Astrocyte of the cerebellum (primary cell): Measurements from ENCODE around the gene CHPF2.
A peak's percentile ranks its signal among the peaks of the same experiment; 100 is the strongest.

ENCODE experiments used
- DNase-seq: peaks from one replicate; pipeline ENCODE4 v3.0.0-alpha.2; 2011; ENCODE audit warnings: low read depth
- H3K4me3 ChIP-seq: 2 replicates; pipeline ENCODE4 v1.5.1; 2011; ENCODE audit warnings: mild to moderate bottlenecking, low read depth, low read length, moderate library complexity
- in situ Hi-C: cut with HindIII; loops from 2 replicates; pipeline ENCODE4 v1.10.0; 2017; ENCODE audit warnings: low sequenced_read_pairs
- TF ChIP-seq, protein P1 (sequence below): IDR thresholded peaks from 2 replicates; pipeline ENCODE4 v1.5.1; 2012; ENCODE audit warnings: low read length, low read depth, moderate library complexity, mild to moderate bottlenecking; ENCODE audit errors: missing control alignments

CHPF2 gene, protein sequence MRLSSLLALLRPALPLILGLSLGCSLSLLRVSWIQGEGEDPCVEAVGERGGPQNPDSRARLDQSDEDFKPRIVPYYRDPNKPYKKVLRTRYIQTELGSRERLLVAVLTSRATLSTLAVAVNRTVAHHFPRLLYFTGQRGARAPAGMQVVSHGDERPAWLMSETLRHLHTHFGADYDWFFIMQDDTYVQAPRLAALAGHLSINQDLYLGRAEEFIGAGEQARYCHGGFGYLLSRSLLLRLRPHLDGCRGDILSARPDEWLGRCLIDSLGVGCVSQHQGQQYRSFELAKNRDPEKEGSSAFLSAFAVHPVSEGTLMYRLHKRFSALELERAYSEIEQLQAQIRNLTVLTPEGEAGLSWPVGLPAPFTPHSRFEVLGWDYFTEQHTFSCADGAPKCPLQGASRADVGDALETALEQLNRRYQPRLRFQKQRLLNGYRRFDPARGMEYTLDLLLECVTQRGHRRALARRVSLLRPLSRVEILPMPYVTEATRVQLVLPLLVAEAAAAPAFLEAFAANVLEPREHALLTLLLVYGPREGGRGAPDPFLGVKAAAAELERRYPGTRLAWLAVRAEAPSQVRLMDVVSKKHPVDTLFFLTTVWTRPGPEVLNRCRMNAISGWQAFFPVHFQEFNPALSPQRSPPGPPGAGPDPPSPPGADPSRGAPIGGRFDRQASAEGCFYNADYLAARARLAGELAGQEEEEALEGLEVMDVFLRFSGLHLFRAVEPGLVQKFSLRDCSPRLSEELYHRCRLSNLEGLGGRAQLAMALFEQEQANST

DNA sequence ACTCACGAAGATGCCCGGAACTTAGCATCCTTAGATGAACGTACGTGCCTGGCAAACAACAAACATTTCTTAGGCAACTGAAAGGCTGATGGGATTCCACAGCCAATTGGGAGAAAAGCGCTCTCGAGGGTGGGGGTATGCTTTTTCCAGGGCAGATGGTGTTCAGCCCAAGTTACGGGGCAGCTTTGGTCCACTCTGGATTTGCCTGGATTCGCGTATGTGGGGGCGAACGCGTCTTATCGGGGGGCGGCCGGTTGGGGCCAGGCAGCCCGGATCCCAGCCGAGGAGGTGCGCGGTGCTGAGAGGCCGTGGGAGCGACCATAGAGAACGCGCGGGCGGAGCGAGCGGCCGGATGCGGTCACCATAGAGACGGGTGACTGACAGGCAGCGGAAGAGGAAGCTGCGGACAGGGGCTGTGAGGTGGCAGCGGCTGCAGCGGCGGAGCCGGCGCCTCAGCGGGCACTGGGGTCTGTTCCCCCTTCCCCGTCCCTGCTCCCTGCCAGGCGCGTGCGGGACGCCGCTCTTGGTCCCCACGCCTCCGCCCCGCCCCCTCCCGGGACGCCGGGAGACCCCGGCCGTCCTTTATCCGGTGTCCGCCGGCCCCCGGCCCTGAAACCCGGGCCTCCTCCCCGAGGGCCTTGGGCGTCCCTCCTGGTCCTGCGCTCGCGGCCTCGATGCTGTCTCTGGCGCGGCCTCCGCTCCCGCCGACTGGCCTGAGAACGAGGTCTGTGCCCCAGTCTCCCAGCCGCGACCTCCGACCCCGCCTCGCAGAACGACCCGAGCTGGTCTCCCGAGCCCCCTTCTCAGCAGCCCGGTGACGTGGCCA lies at the start of gene CHPF2:
Gene CHPF2 (plus strand): TSS at position 393 of the 826 bp plus-strand sequence. CDS start 1,529 bp downstream, outside the sequence.
- TF ChIP-seq, protein P1, sequence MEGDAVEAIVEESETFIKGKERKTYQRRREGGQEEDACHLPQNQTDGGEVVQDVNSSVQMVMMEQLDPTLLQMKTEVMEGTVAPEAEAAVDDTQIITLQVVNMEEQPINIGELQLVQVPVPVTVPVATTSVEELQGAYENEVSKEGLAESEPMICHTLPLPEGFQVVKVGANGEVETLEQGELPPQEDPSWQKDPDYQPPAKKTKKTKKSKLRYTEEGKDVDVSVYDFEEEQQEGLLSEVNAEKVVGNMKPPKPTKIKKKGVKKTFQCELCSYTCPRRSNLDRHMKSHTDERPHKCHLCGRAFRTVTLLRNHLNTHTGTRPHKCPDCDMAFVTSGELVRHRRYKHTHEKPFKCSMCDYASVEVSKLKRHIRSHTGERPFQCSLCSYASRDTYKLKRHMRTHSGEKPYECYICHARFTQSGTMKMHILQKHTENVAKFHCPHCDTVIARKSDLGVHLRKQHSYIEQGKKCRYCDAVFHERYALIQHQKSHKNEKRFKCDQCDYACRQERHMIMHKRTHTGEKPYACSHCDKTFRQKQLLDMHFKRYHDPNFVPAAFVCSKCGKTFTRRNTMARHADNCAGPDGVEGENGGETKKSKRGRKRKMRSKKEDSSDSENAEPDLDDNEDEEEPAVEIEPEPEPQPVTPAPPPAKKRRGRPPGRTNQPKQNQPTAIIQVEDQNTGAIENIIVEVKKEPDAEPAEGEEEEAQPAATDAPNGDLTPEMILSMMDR, result no peak
- peak; percentile 57 for DNase-seq
- peak within 1 kb of the TSS; percentile 97 for H3K4me3 ChIP-seq
- in situ Hi-C loops, result no loop called here

DNA sequence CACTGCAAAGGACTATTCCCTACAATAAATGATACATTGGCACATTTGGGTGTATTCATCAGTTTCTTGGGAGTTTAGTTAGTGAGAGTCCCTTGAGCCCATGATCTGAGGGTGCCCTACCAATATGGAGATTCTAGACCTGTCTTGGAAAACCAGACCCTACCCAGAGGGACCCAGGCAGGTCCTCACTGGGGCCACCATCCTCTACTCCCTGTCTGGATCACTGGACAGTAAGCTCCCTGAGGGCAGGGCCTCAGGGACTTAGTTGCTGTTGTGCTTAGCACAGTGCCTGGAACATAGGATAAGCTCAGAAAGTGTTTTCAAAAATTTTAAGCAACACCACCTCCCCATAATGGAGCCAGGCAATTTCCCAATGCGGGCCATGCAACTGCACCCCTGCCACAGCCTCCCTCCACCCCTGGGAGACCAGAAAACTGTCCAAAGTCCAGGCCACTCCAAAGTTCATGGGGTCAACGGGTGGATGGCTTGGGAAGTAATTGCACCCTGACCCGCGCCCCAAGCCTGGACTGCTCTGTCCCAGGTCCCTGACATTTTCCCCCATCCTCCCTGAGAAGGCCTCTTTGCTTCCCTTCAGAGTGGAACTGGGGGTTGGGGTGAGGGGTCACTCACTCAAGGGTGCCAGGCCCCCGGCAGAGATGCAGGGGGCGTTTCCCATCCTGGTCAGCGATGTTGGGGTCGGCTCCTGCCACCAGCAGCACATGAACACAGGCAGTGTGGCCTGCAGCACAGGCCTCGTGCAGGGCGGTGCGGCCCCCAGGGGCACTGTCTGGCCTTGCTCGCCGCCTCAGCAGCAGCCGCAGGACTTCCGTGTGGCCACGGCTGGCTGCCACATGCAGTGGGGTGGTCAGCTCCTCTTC lies 46.3 kb upstream of the CHPF2 start:
- no peak overlapping the region for H3K4me3 ChIP-seq
- in situ Hi-C loops, result no loop called here
- TF ChIP-seq, protein P1, result no peak
- DNase-seq, result no peak

DNA sequence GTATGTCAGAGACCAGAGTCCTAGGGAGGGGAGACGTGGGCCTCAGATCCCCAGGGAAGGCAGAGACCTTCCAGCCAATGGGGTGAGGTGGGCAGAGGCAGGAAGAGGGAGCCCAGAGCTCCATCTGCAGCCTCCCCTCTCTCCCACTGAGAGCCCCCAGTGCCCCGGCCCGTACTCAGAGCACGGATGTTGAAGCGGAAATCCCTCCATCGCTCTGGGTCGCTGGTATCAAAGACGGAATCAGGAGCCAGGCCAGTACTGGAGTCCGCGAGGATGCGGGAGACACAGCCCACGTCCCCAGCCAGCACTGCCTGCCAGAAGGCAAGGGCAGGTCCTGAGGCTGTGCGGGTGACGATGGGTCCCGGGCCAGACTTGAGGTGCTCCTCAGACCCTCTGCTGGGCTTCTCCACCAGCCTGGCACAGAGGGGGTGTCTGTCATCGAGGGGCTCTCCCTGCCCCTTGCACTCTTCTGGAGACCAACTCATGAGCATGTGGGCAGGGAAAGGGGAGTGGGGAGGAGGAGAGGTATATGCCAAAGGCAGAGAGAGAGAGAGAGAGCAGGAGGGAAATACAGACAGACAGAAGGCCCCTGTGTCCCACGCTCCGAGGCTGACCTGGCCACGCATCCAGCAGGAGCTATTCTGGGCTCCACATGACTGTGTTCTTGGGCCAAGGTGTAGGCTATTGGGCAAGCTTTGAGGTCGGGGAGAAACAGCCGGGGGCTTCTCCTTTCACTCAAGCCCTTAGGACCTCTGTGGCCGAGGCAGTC lies 45.5 kb upstream of the CHPF2 start, which contains the start of gene ASB10:
Gene ASB10 (minus strand): TSS at position 611 of the 769 bp plus-strand sequence. CDS start 120 bp downstream, at position 491.
- in situ Hi-C loops, result no loop called here
- TF ChIP-seq, protein P1, result no peak
- no peak within 1 kb of the TSS for H3K4me3 ChIP-seq
- DNase-seq, result no peak

DNA sequence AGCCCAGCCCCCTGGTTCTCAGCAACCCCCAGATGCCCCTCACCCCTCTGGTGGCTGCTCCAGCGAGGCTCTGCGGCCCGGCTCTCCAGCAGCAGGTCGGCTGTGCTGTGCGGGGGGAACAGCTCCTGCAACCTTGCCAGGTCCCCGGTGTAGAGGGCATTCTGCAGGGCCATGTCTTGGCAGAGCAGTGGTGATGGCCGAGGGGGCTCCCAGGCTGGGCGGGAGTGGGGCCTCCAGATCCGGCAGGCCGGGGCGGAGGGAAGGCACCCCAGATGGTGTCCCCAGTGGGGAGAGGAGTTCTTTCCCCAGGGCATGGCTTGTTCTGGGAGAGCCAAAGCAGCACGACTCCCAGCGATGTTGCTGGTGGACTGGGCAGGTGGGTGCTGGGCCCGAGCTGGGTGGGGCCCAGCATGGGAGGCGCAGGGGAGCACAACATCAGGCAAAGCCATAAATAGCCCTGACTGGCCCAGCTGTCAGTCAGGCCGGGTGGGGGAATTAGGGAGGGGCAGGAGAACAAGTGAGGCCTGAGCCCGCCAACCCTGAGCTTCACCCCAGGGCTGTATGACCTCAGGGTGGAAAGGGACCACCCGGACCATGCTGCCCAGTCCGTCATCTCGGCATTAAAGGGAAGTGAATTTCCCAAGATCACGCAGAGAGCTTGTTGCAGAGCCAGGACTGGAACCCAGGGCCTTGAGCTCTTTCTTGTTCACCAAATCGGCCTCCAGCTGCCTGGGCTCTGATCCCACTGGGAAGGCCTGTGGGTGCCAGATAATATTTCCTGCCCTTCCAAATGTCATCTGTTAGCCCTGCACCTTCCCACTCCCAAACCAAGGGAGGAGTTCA lies 44.7 kb upstream of the CHPF2 start:
- in situ Hi-C loops, result no loop called here
- TF ChIP-seq, protein P1, result no peak
- no peak overlapping the region for H3K4me3 ChIP-seq
- no peak for DNase-seq

DNA sequence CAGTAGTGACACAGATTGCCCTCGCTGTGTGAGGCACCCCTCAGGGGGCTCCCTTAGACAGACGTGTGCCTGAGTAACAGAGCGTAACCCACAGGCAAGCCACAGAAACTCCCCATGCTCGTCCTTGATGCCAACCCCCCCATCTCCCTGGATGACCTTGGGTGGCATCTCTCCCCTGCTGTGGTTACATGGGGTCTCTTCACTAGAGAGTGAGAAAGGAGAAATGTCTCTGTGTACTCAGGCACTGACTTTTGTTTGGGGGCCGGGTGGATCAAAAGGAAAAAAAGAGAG lies 44.1 kb upstream of the CHPF2 start:
- DNase-seq, result no peak
- TF ChIP-seq, protein P1, result no peak
- in situ Hi-C loops, result no loop called here
- H3K4me3 ChIP-seq, result no peak overlapping the region
